Measurements from ENCODE around the gene COL13A1.

Gene COL13A1

DNA sequence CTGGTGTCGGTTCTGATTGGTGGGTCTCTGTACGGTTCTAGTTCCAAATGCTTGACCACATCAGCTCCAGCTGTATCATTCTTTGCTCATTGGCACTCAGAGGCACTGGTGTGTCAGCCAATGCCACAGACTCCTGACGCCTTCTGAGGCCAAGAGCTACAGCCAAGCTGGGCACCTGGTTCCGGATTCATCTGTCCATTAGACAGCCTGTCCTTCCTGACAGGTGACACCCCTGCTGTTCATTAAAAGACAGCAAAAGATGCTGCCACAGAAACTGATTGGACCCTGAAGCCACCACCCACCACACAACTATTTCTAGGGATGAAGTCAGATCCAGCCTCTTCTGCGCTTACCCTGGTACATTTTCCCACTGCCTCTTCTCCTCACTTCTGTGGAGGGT is 35.6 kb downstream of the COL13A1 start:
- H4K20me1 ChIP-seq (ENCODE audit: insufficient read depth, low read length) = no peaks in the 10 kb centered on the region
- H3K4me3 ChIP-seq (ENCODE audit: low read depth, low read length, poor library complexity, severe bottlenecking) = no peak overlapping the region
- no peaks in the 10 kb centered on the region for H3K27me3 ChIP-seq (ENCODE audit: insufficient read depth, low read length)
- no peaks in the 10 kb centered on the region for H3K4me1 ChIP-seq (ENCODE audit: insufficient read depth, low read length, severe bottlenecking)
- no peaks in the 10 kb centered on the region for H3K9me2 ChIP-seq (ENCODE audit: low read depth, low read length)
- H2AFZ ChIP-seq (ENCODE audit: low read length) = no peak overlapping the region
- H3K9me3 ChIP-seq (ENCODE audit: low read length) = no peaks in the 10 kb centered on the region
- H3K9ac ChIP-seq (ENCODE audit: low read length) = no peak overlapping the region
- H3K79me2 ChIP-seq (ENCODE audit: insufficient read depth, low read length) = no peaks in the 10 kb centered on the region
- H3K36me3 ChIP-seq (ENCODE audit: insufficient read depth, low read length) = no peaks in the 10 kb centered on the region
- H3K4me2 ChIP-seq (ENCODE audit: low read length) = no peak overlapping the region
- no peak for TF ChIP-seq EZH2 (IDR thresholded peaks at IDR 0.05; ENCODE audit: borderline replicate concordance, low read length)
- TF ChIP-seq, protein P1, sequence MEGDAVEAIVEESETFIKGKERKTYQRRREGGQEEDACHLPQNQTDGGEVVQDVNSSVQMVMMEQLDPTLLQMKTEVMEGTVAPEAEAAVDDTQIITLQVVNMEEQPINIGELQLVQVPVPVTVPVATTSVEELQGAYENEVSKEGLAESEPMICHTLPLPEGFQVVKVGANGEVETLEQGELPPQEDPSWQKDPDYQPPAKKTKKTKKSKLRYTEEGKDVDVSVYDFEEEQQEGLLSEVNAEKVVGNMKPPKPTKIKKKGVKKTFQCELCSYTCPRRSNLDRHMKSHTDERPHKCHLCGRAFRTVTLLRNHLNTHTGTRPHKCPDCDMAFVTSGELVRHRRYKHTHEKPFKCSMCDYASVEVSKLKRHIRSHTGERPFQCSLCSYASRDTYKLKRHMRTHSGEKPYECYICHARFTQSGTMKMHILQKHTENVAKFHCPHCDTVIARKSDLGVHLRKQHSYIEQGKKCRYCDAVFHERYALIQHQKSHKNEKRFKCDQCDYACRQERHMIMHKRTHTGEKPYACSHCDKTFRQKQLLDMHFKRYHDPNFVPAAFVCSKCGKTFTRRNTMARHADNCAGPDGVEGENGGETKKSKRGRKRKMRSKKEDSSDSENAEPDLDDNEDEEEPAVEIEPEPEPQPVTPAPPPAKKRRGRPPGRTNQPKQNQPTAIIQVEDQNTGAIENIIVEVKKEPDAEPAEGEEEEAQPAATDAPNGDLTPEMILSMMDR (IDR thresholded peaks at IDR 0.05; ENCODE audit: low read length) = no peak
- no peaks in the 10 kb centered on the region for H3F3A ChIP-seq (ENCODE audit: insufficient read depth, low read length)
- no peak overlapping the region for H3K27ac ChIP-seq (ENCODE audit: low read depth, low read length, poor library complexity, severe bottlenecking)

GRCh38 chr10:69838418-69838817 is 36.7 kb downstream of the COL13A1 start:
- no peak overlapping the region for H3K27ac ChIP-seq (ENCODE audit: low read depth, low read length, poor library complexity, severe bottlenecking)

GRCh38 chr10:69838853-69839252 is 37.1 kb downstream of the COL13A1 start:
- Histone ChIP-seq H3K4me2 (ENCODE audit: low read length) (no peak overlapping the region), H4K20me1 (ENCODE audit: insufficient read depth, low read length) (no peaks in the 10 kb centered on the region), H3K9ac (ENCODE audit: low read length) (no peak overlapping the region), H3K4me3 (ENCODE audit: low read depth, low read length, poor library complexity, severe bottlenecking) (no peak overlapping the region), H3K27me3 (ENCODE audit: insufficient read depth, low read length) (no peaks in the 10 kb centered on the region), H2AFZ (ENCODE audit: low read length) (no peak overlapping the region), H3F3A (ENCODE audit: insufficient read depth, low read length) (no peaks in the 10 kb centered on the region), H3K36me3 (ENCODE audit: insufficient read depth, low read length) (no peaks in the 10 kb centered on the region), H3K79me2 (ENCODE audit: insufficient read depth, low read length) (no peaks in the 10 kb centered on the region), H3K9me2 (ENCODE audit: low read depth, low read length) (no peaks in the 10 kb centered on the region), H3K27ac (ENCODE audit: low read depth, low read length, poor library complexity, severe bottlenecking) (no peak overlapping the region), H3K4me1 (ENCODE audit: insufficient read depth, low read length, severe bottlenecking) (no peaks in the 10 kb centered on the region), H3K9me3 (ENCODE audit: low read length) (no peaks in the 10 kb centered on the region)
- TF ChIP-seq, protein P1 (IDR thresholded peaks at IDR 0.05; ENCODE audit: low read length) = no peak
- TF ChIP-seq EZH2 (IDR thresholded peaks at IDR 0.05; ENCODE audit: borderline replicate concordance, low read length) = no peak

More at GRCh38 chr10:69838418-69838817, 36.7 kb downstream of the COL13A1 start:
- no peak overlapping the region for H3K4me2 ChIP-seq (ENCODE audit: low read length)
- no peaks in the 10 kb centered on the region for H3K79me2 ChIP-seq (ENCODE audit: insufficient read depth, low read length)
- H3K9ac ChIP-seq (ENCODE audit: low read length) = no peak overlapping the region
- TF ChIP-seq EZH2 (IDR thresholded peaks at IDR 0.05; ENCODE audit: borderline replicate concordance, low read length) = no peak
- TF ChIP-seq, protein P1 (IDR thresholded peaks at IDR 0.05; ENCODE audit: low read length) = no peak
- H4K20me1 ChIP-seq (ENCODE audit: insufficient read depth, low read length) = no peaks in the 10 kb centered on the region
- no peaks in the 10 kb centered on the region for H3K4me1 ChIP-seq (ENCODE audit: insufficient read depth, low read length, severe bottlenecking)
- H3K36me3 ChIP-seq (ENCODE audit: insufficient read depth, low read length) = no peaks in the 10 kb centered on the region
- no peaks in the 10 kb centered on the region for H3F3A ChIP-seq (ENCODE audit: insufficient read depth, low read length)
- H3K9me3 ChIP-seq (ENCODE audit: low read length) = no peaks in the 10 kb centered on the region
- H3K27me3 ChIP-seq (ENCODE audit: insufficient read depth, low read length) = no peaks in the 10 kb centered on the region
- no peaks in the 10 kb centered on the region for H3K9me2 ChIP-seq (ENCODE audit: low read depth, low read length)
- no peak overlapping the region for H3K4me3 ChIP-seq (ENCODE audit: low read depth, low read length, poor library complexity, severe bottlenecking)
- H2AFZ ChIP-seq (ENCODE audit: low read length) = no peak overlapping the region
